HepG2 (cell line): ENCODE data around the gene MXD3. TPM values are rescaled to one million over a fixed set of nuclear protein-coding genes. Genes with fewer than 3 reads are reported as not detected.

ENCODE experiments used
- ATAC-seq: fragments of 200-7000 bp; cut with Tn5 transposase; 3 replicates; pipeline ENCODE4 v1.9.1; 2020; ENCODE audit warnings: mild to moderate bottlenecking, moderate library complexity
- BruUV-seq: library from RNA; stranded (reverse); fragments of 400-500 nt; replicated peaks from 2 replicates; lab custom pipeline; 2021; lab: Mats Ljungman, UMichigan
- CTCF ChIA-PET: fragments of 300-600 bp; formaldehyde crosslinking; extraction: SDS; loops from one replicate; lab custom pipeline; 2021; ENCODE audit warnings: low total read pairs, inconsistent platforms, low intra/inter-chr PET ratio; lab: Yijun Ruan, JAX
- POLR2A ChIA-PET: fragments of 350-600 bp; sonication (Branson Sonifier 250); formaldehyde crosslinking; loops from one replicate; lab custom pipeline; 2020; ENCODE audit warnings: antibody characterized with exemption, inconsistent platforms; lab: Yijun Ruan, JAX
- DNase-seq: peaks from one replicate; pipeline ENCODE4 v3.0.0-alpha.2; 2015; ENCODE audit warnings: low spot score
- FAIRE-seq: peaks from 3 replicates; lab custom pipeline; 2011; peaks lifted over from hg19 to GRCh38; lab: Jason Lieb, UNC
- H2AFZ ChIP-seq: one replicate; pipeline ENCODE4 v1.6.1; 2011; ENCODE audit warnings: low read length, inconsistent platforms
- H3K27ac ChIP-seq: fragments of 300-600 bp; 3 replicates; pipeline ENCODE4 v1.8.0; 2011; ENCODE audit warnings: mixed run types, mild to moderate bottlenecking, mixed read lengths, low read length, inconsistent platforms; ENCODE audit not compliant: insufficient read depth; ENCODE audit errors: extremely low read length
- H3K27me3 ChIP-seq, 2 experiments: fragments of 200-600 bp in 1 of 2; 2 replicates in 1 of 2; 3 replicates in 1 of 2; pipeline versions ENCODE4 v1.6.0 to v1.8.0; 2011; ENCODE audit warnings: low read length in 2 of 2, mild to moderate bottlenecking in 2 of 2, moderate library complexity in 2 of 2, inconsistent platforms in 1 of 2; ENCODE audit not compliant: insufficient read depth in 2 of 2, control insufficient read depth in 1 of 2
- H3K36me3 ChIP-seq, 2 experiments: fragments of 200-600 bp in 1 of 2; replicated peaks in 1 of 2; 2 replicates in 1 of 2; 3 replicates in 1 of 2; pipeline versions ENCODE4 v1.5.1 to v1.8.0; 2011; ENCODE audit warnings: low read length in 2 of 2, inconsistent platforms in 1 of 2; ENCODE audit not compliant: insufficient read depth in 2 of 2, control insufficient read depth in 1 of 2
- H3K4me1 ChIP-seq: 2 replicates; pipeline ENCODE4 v1.5.1; 2012; ENCODE audit warnings: low read length, inconsistent platforms; ENCODE audit not compliant: insufficient read depth
- H3K4me2 ChIP-seq: 2 replicates; pipeline ENCODE4 v1.6.0; 2011; ENCODE audit warnings: low read depth, low read length, inconsistent platforms
- H3K4me3 ChIP-seq, 3 experiments: fragments of 200-600 bp in 1 of 3; sonication (generic), shearing (Covaris generic) in 1 of 3; replicated peaks in 1 of 3; 2 replicates each; pipeline ENCODE4 v1.5.1; 2011 to 2016; ENCODE audit warnings: low read length in 3 of 3, inconsistent platforms in 2 of 3, low read depth in 2 of 3, mild to moderate bottlenecking in 2 of 3, control low read depth in 1 of 3, mixed read lengths in 1 of 3; ENCODE audit not compliant: insufficient read depth in 1 of 3
- H3K79me2 ChIP-seq: one replicate; pipeline ENCODE4 v1.6.1; 2011; ENCODE audit warnings: low read length, inconsistent platforms; ENCODE audit not compliant: insufficient read depth
- H3K9ac ChIP-seq: 2 replicates; pipeline ENCODE4 v1.6.0; 2011; ENCODE audit warnings: mild to moderate bottlenecking, low read depth, low read length, inconsistent platforms; ENCODE audit not compliant: insufficient read depth
- H3K9me3 ChIP-seq: 2 replicates; pipeline ENCODE4 v1.5.1; 2012; ENCODE audit warnings: mild to moderate bottlenecking, low read length
- H4K20me1 ChIP-seq: 2 replicates; pipeline ENCODE4 v1.6.0; 2011; ENCODE audit warnings: inconsistent platforms, mild to moderate bottlenecking, low read length, moderate library complexity; ENCODE audit not compliant: insufficient read depth
- AGO2 ChIP-seq: fragments of 200-400 bp; formaldehyde crosslinking; optimal IDR thresholded peaks from 2 replicates; pipeline ENCODE3; 2017; ENCODE audit warnings: mild to moderate bottlenecking, low read depth, low read length, moderate library complexity
- ATRX ChIP-seq: sonication (generic); formaldehyde crosslinking; IDR thresholded peaks from 2 replicates; pipeline ENCODE4 v1.4.0; 2020; ENCODE audit warnings: missing genetic modification reagents, borderline replicate concordance
- BATF2 ChIP-seq: sonication (generic); formaldehyde crosslinking; IDR thresholded peaks from 2 replicates; pipeline ENCODE4 v1.8.0; 2022; ENCODE audit warnings: mild to moderate bottlenecking, missing genetic modification reagents, moderate library complexity
- CBX5 ChIP-seq: sonication (generic); formaldehyde crosslinking; IDR thresholded peaks from 2 replicates; pipeline ENCODE4 v1.4.0; 2020; ENCODE audit warnings: missing genetic modification reagents, borderline replicate concordance
- E2F5 ChIP-seq: sonication (generic); formaldehyde crosslinking; conservative IDR thresholded peaks from 2 replicates; pipeline ENCODE4 v1.4.0; 2020; ENCODE audit warnings: missing genetic modification reagents
- GABPA ChIP-seq, 2 experiments: IDR thresholded peaks; 2 replicates each; pipeline ENCODE4 v1.6.1; 2011 to 2016; ENCODE audit warnings: low read depth in 2 of 2, low read length in 1 of 2, missing biosample characterization in 1 of 2, missing genetic modification characterization in 1 of 2
- GATAD2A ChIP-seq: IDR thresholded peaks from 2 replicates; pipeline ENCODE4 v1.6.1; 2016
- PLSCR1 ChIP-seq: sonication (generic); formaldehyde crosslinking; IDR thresholded peaks from 2 replicates; pipeline ENCODE4 v1.5.0; 2020; ENCODE audit warnings: missing genetic modification reagents, mild to moderate bottlenecking, borderline replicate concordance
- SIN3A ChIP-seq: IDR thresholded peaks from 2 replicates; pipeline ENCODE4 v1.6.1; 2011; ENCODE audit warnings: low read depth, mild to moderate bottlenecking, control low read depth, low read length, borderline replicate concordance
- ZNF460 ChIP-seq: sonication (generic); formaldehyde crosslinking; IDR thresholded peaks from 2 replicates; pipeline ENCODE4 v1.5.1; 2020; ENCODE audit warnings: missing genetic modification reagents, mild to moderate bottlenecking, borderline replicate concordance
- ZNF589 ChIP-seq: sonication (generic); formaldehyde crosslinking; conservative IDR thresholded peaks from 2 replicates; pipeline ENCODE4 v1.8.0; 2022; ENCODE audit warnings: mild to moderate bottlenecking, moderate library complexity, missing genetic modification reagents
- ZNF605 ChIP-seq: sonication (generic); formaldehyde crosslinking; IDR thresholded peaks from 2 replicates; pipeline ENCODE4 v1.8.0; 2022; ENCODE audit warnings: mild to moderate bottlenecking, missing genetic modification reagents
- WGBS: methylation state at CpG from one replicate; pipeline ENCODE4 v1.1.6; 2017; ENCODE audit warnings: low lambda C conversion rate; 5-methylcytosine and 5-hydroxymethylcytosine counted together
- in situ Hi-C: cut with HindIII; loops from 2 replicates; pipeline ENCODE4 v1.10.0; 2017; ENCODE audit warnings: low pct_unique_long_range_greater_than_20kb; ENCODE audit not compliant: extremely low pct_ligation_motif_present
- intact Hi-C: fragments of 100-400 bp; cut with micrococcal nuclease; formaldehyde crosslinking; loops from one replicate; pipeline ENCODE4 v1.10.0; 2022; ENCODE audit not compliant: unreplicated experiment
- polyA plus RNA-seq, 8 experiments: library from polyadenylated mRNA; depleted of rRNA in 3 of 8; stranded (reverse) in 7 of 8; unstranded in 1 of 8; fragments of >200 nt; fragmentation: Illumina TruSeq in 4 of 8; extraction: Trizol in 4 of 8; gene quantifications; 2 replicates each; pipeline versions ENCODE4 v1.2.1 to v1.2.3, GENCODE V29; 2011 to 2016; ENCODE audit warnings: low read depth in 4 of 8, missing spikeins in 1 of 8, mixed read lengths in 1 of 8; ENCODE audit not compliant: insufficient read depth in 1 of 8
- total RNA-seq, 5 experiments: library from RNA; depleted of rRNA; stranded (reverse); fragments of >200 nt; fragmentation: Illumina TruSeq; extraction: Trizol; gene quantifications; 2 replicates each; pipeline ENCODE4 v1.2.3, GENCODE V29; 2016; ENCODE audit warnings: low read depth in 1 of 5
- TF ChIP-seq, protein P1 (sequence below): sonication (generic); IDR thresholded peaks from 2 replicates; pipeline ENCODE4 v1.6.1; 2016; ENCODE audit warnings: low read depth, borderline replicate concordance

MXD3 gene
- total and polyA plus RNA-seq, 2 of the 13 experiments (the other 11 are each of a cell fraction or from before 2014, with no cell fraction given): 10.5 to 12.8 TPM

DNA sequence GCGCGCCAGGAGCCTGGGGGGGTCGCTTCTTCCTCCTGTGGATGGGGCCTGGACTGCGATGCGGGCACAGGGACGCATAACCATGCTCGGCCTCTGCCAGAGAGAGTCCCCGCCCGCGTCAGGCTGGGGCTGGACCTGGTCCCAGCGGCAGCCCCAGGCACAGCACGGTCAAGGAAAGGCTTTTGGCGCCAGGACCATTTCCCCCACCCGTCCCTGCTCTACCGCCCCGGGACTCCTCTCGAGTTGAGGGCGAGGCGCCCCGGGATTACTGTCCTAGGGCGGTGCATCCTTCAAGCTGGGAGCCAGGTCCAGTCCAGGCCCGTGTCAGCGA lies 341 bp downstream of the MXD3 start:
- H3K27me3 ChIP-seq: no peaks in the 10 kb centered on the region
- no peak for FAIRE-seq
- no peak for DNase-seq
- H3K27ac ChIP-seq: peak overlapping the region; percentile 95
- TF ChIP-seq ZNF460 (CRISPR knock-in tag) (no peak), ATRX (CRISPR knock-in tag) (no peak), BATF2 (CRISPR knock-in tag) (0 out of 2 replicates have a peak, but pooled peaks have one; percentile 9)
- no TSS peak for BruUV-seq
- H3K36me3 ChIP-seq: peaks cover 4 to 17% of the 10 kb centered on the region in 2 experiments; a peak in 4 of 5 replicates
- H2AFZ ChIP-seq: no peak overlapping the region
- WGBS: 0% methylated on average over 1 of the region's 23 CpGs
- H3K79me2 ChIP-seq: peaks cover 4% of the 10 kb centered on the region
- H3K9ac ChIP-seq: peak overlapping the region; percentile 84
- peaks cover 5% of the 10 kb centered on the region; the same call in 1 of the 2 replicates for H4K20me1 ChIP-seq
- no peaks in the 10 kb centered on the region for H3K9me3 ChIP-seq
- POLR2A ChIA-PET: interaction anchor here (1.8 to 4.0 kb wide), 3 partner anchors 60 to 224 kb away, joined by 5 to 30 read pairs (median 7); partner anchors contain the start of gene FGFR4
- peak; percentile 33 for ATAC-seq
- in situ Hi-C loops (loop anchor here (5.0 kb wide), 2 partner anchors 51 to 136 kb away; partner anchors contain the start of gene PRR7), intact Hi-C loops (loop anchor here (5.0 kb wide), 1 partner anchor 186 kb away; the partner anchor contains the start of gene PDLIM7)
- peak overlapping the region; percentile 89 for H3K4me2 ChIP-seq
- H3K4me3 ChIP-seq: peak overlapping the region; percentile 63 to 79 (median 75)
- CTCF ChIA-PET: no interaction called here
- peaks cover 51% of the 10 kb centered on the region for H3K4me1 ChIP-seq

- Histone ChIP-seq H3K27ac (no peak overlapping the region), H3K36me3 (peaks cover 5 to 21% of the 10 kb centered on the region in 2 experiments; a peak in 4 of 5 replicates), H3K79me2 (peaks cover 4% of the 10 kb centered on the region), H4K20me1 (peaks cover 9% of the 10 kb centered on the region; the same call in 1 of the 2 replicates), H3K4me3 (peak overlapping the region; percentile 63 to 79 (median 75)), H3K27me3 (no peaks in the 10 kb centered on the region), H3K9me3 (no peaks in the 10 kb centered on the region), H3K4me2 (peak overlapping the region; percentile 89), H2AFZ (no peak overlapping the region), H3K4me1 (peaks cover 52% of the 10 kb centered on the region), H3K9ac (peak overlapping the region; percentile 84)
- in situ Hi-C loops: loop anchor here (5.0 kb wide), 2 partner anchors 51 to 136 kb away; partner anchors contain the start of gene PRR7
- POLR2A ChIA-PET: interaction anchor here (1.3 to 4.0 kb wide), 4 partner anchors 60 to 224 kb away, joined by 3 to 30 read pairs (median 6); partner anchors contain the start of gene FGFR4
- intact Hi-C loops: loop anchor here (5.0 kb wide), 1 partner anchor 186 kb away; the partner anchor contains the start of gene PDLIM7
- DNase-seq: no peak
- ATAC-seq: no peak
- no peak for FAIRE-seq
- CTCF ChIA-PET: no interaction called here
- WGBS: 48% methylated on average over 11 of the region's 20 CpGs
- no TSS peak for BruUV-seq
- TF ChIP-seq E2F5 (no peak), CBX5 (no peak), PLSCR1 (no peak), GABPA (IDR thresholded peaks at IDR 0.05; ENCODE audit: low read depth, low read length) (no peak), GABPA (CRISPR knock-in tag; IDR thresholded peaks at IDR 0.05; ENCODE audit: low read depth) (no peak), GATAD2A (CRISPR knock-in tag) (no peak), ZNF605 (CRISPR knock-in tag) (no peak), ZNF589 (CRISPR knock-in tag) (no peak), SIN3A (peak; percentile 49; the same call in 1 of the 2 replicates), AGO2 (no peak)
- TF ChIP-seq, protein P1, sequence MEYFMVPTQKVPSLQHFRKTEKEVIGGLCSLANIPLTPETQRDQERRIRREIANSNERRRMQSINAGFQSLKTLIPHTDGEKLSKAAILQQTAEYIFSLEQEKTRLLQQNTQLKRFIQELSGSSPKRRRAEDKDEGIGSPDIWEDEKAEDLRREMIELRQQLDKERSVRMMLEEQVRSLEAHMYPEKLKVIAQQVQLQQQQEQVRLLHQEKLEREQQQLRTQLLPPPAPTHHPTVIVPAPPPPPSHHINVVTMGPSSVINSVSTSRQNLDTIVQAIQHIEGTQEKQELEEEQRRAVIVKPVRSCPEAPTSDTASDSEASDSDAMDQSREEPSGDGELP: peak; percentile 76; the same call in 1 of the 2 replicates
Observed at GRCh38 chr5:177310757-177311391, 824 bp downstream of the MXD3 start.
